Progenitor cell of endocrine pancreas (in vitro differentiated cells): ENCODE results near the gene BBS4. TPM values are rescaled to one million over a fixed set of nuclear protein-coding genes. Genes with fewer than 3 reads are reported as not detected.
"Not testable (repeated sequence)": the region's sequence is repeated elsewhere in the genome, so short reads cannot be mapped to it uniquely, and the experiment has no call there.

ENCODE experiments used
- DNase-seq: peaks from one replicate; pipeline ENCODE4 v3.0.0; 2021; ENCODE audit warnings: low spot score; ENCODE audit not compliant: unreplicated experiment
- H3K27ac Mint-ChIP-seq: 2 replicates; pipeline ENCODE4 v1.8.0; 2021; ENCODE audit warnings: mild to moderate bottlenecking, moderate library complexity, mixed read lengths
- H3K27me3 Mint-ChIP-seq: 2 replicates; pipeline ENCODE4 v1.8.0; 2021; ENCODE audit warnings: mixed read lengths
- H3K36me3 Mint-ChIP-seq: 2 replicates; pipeline ENCODE4 v1.8.0; 2022; ENCODE audit warnings: mixed read lengths; ENCODE audit not compliant: insufficient read depth
- H3K4me1 Mint-ChIP-seq: 2 replicates; pipeline ENCODE4 v1.8.0; 2021; ENCODE audit warnings: low read depth, mixed read lengths
- H3K4me3 Mint-ChIP-seq: 2 replicates; pipeline ENCODE4 v1.8.0; 2021; ENCODE audit warnings: low read depth, mild to moderate bottlenecking, moderate library complexity, mixed read lengths
- H3K9me3 Mint-ChIP-seq: 2 replicates; pipeline ENCODE4 v1.8.0; 2021; ENCODE audit warnings: low read depth, mixed read lengths
- CTCF ChIP-seq: fragments of 200-600 bp; sonication (generic); IDR thresholded peaks from one replicate; pipeline ENCODE4 v1.5.0; 2021; ENCODE audit warnings: antibody characterized with exemption, mild to moderate bottlenecking; ENCODE audit not compliant: unreplicated experiment
- total RNA-seq: library from RNA; stranded (reverse); gene quantifications from 2 replicates; pipeline ENCODE4 v1.2.1, GENCODE V29; 2021

BBS4 gene
- total RNA-seq, 1 donor from 2014 or later, result 33.8 TPM

GRCh38 chr15:72669803-72670202 is 16.2 kb upstream of the BBS4 start:
- H3K36me3 Mint-ChIP-seq, H3K4me1 Mint-ChIP-seq, H3K9me3 Mint-ChIP-seq, H3K4me3 Mint-ChIP-seq, DNase-seq, H3K27ac Mint-ChIP-seq, H3K27me3 Mint-ChIP-seq: not testable (repeated sequence)

- H3K4me3 Mint-ChIP-seq, result peak overlapping the region; percentile 74
- peak; percentile 69 for TF ChIP-seq CTCF
- H3K9me3 Mint-ChIP-seq, H3K4me1 Mint-ChIP-seq, H3K36me3 Mint-ChIP-seq, H3K27me3 Mint-ChIP-seq: not testable (repeated sequence)
- H3K27ac Mint-ChIP-seq, result peak overlapping the region; percentile 85
- peak; percentile 78 for DNase-seq
These were observed 15.2 kb upstream of the BBS4 start for GRCh38 chr15:72670656-72671352.

- no peak overlapping the region for H3K27ac Mint-ChIP-seq
- DNase-seq, result no peak
- TF ChIP-seq CTCF, result no peak
- H3K4me1 Mint-ChIP-seq, result no peaks in the 10 kb centered on the region
- H3K36me3 Mint-ChIP-seq, result no peaks in the 10 kb centered on the region
- H3K27me3 Mint-ChIP-seq, result no peaks in the 10 kb centered on the region
- no peak overlapping the region for H3K4me3 Mint-ChIP-seq
- H3K9me3 Mint-ChIP-seq, result no peaks in the 10 kb centered on the region
These were observed 14.5 kb upstream of the BBS4 start for GRCh38 chr15:72671525-72671924.

GRCh38 chr15:72676838-72677237 is 9.2 kb upstream of the BBS4 start:
- Mint-ChIP-seq H3K27ac (no peak overlapping the region), H3K36me3 (no peaks in the 10 kb centered on the region), H3K4me3 (no peak overlapping the region), H3K4me1 (no peaks in the 10 kb centered on the region), H3K9me3 (no peaks in the 10 kb centered on the region), H3K27me3 (peaks cover 27% of the 10 kb centered on the region)
- TF ChIP-seq CTCF, result no peak
- no peak for DNase-seq

GRCh38 chr15:72680931-72681330 is 5.1 kb upstream of the BBS4 start:
- Mint-ChIP-seq H3K27me3 (peaks cover 27% of the 10 kb centered on the region), H3K27ac (no peak overlapping the region), H3K4me1 (peaks cover 6% of the 10 kb centered on the region), H3K9me3 (no peaks in the 10 kb centered on the region), H3K4me3 (no peak overlapping the region), H3K36me3 (no peaks in the 10 kb centered on the region)
- no peak for DNase-seq
- no peak for TF ChIP-seq CTCF

- H3K36me3 Mint-ChIP-seq, result no peaks in the 10 kb centered on the region
- no peak for DNase-seq
- no peak overlapping the region for H3K4me3 Mint-ChIP-seq
- no peak for TF ChIP-seq CTCF
- H3K27ac Mint-ChIP-seq, result no peak overlapping the region
- peaks cover 8% of the 10 kb centered on the region for H3K4me1 Mint-ChIP-seq
- H3K9me3 Mint-ChIP-seq, result no peaks in the 10 kb centered on the region
- H3K27me3 Mint-ChIP-seq, result peaks cover 22% of the 10 kb centered on the region
These were observed 3.2 kb upstream of the BBS4 start for GRCh38 chr15:72682772-72683171.
